ENCODE results near the gene SUMO3. TPM values are rescaled to one million over a fixed set of nuclear protein-coding genes. Genes with fewer than 3 reads are reported as not detected.

SUMO3 gene
- total and polyA plus RNA-seq, 2 of the 8 experiments (the other 6 are each of a cell fraction or from before 2014, with no cell fraction given): 96.8 to 101 TPM

- TF ChIP-seq RNF2 (IDR thresholded peaks at IDR 0.05; ENCODE audit: borderline replicate concordance, low read depth, low read length, missing control alignments, poor library complexity, severe bottlenecking) (no peak), HDAC2 (IDR thresholded peaks at IDR 0.05; ENCODE audit: borderline replicate concordance in 1 of 2, low read depth in 2 of 2, low read length in 2 of 2) (no peak), CBX8 (IDR thresholded peaks at IDR 0.05; ENCODE audit: borderline replicate concordance, low read depth, low read length) (no peak), ATF3 (IDR thresholded peaks at IDR 0.05; ENCODE audit: insufficient read depth, low read depth, low read length) (peak; percentile 49; the same call in 1 of the 2 replicates), RFX5 (IDR thresholded peaks at IDR 0.05; ENCODE audit: borderline replicate concordance, low read depth, low read length) (no peak), NRF1 (IDR thresholded peaks at IDR 0.05; ENCODE audit: low read depth, low read length) (no peak), POLR2A (IDR thresholded peaks at IDR 0.05; ENCODE audit: control extremely low read depth in 1 of 2, low read depth in 2 of 2, low read length in 2 of 2) (peak; percentile 73 to 82; a peak in 2 of 3 replicates)
Observed at GRCh38 chr21:44817914-44818639, at the start of gene SUMO3 (continued).
